Fibroblast of lung (primary cell): ENCODE measurements around the gene TDP1.

Experiments used
- CTCF ChIP-seq, 2 donors: IDR thresholded peaks in 1 of 2; conservative IDR thresholded peaks in 1 of 2; 1 replicate in 1 of 2; 2 replicates in 1 of 2; pipeline ENCODE4 v1.5.1; 2011 to 2012; ENCODE audit warnings: low read length in 2 of 2, control low read depth in 1 of 2, inconsistent platforms in 1 of 2, low read depth in 1 of 2, mild to moderate bottlenecking in 1 of 2
- EZH2 ChIP-seq: IDR thresholded peaks from 2 replicates; pipeline ENCODE4 v1.5.1; 2012; ENCODE audit warnings: low read length, control low read depth, mild to moderate bottlenecking; ENCODE audit errors: missing control alignments

GRCh38 chr14:90091393-90091792, 135.7 kb downstream of the TDP1 start:
- TF ChIP-seq CTCF (conservative IDR thresholded peaks at IDR 0.05 in 1 of 2, IDR thresholded peaks at IDR 0.05 in 1 of 2; ENCODE audit: low read depth in 1 of 2, low read length in 2 of 2) (no peak), EZH2 (no peak)
